ENCODE data around the gene ZNF451.

Gene ZNF451

GRCh38 chr6:57097596-57097995 is 7.6 kb downstream of the ZNF451 start:
- no peak for DNase-seq

- DNase-seq = no peak
Measured at GRCh38 chr6:57102976-57103375, 13.0 kb downstream of the ZNF451 start.

- no peak for DNase-seq
Measured at GRCh38 chr6:57104336-57104735, 14.3 kb downstream of the ZNF451 start.

GRCh38 chr6:57106990-57107389 is 17.0 kb downstream of the ZNF451 start:
- no peak for DNase-seq

GRCh38 chr6:57108691-57109090 is 18.7 kb downstream of the ZNF451 start:
- no peak for DNase-seq

- DNase-seq = no peak
Measured at GRCh38 chr6:57109880-57110279, 19.9 kb downstream of the ZNF451 start.

GRCh38 chr6:57113105-57113504 is 23.1 kb downstream of the ZNF451 start:
- no peak for DNase-seq

- no peak for DNase-seq
Measured at GRCh38 chr6:57116776-57117175, 26.8 kb downstream of the ZNF451 start.

GRCh38 chr6:57117796-57118195 is 27.8 kb downstream of the ZNF451 start:
- no peak for DNase-seq

- DNase-seq = no peak
Measured at GRCh38 chr6:57123111-57123510, 33.1 kb downstream of the ZNF451 start.

- no peak for DNase-seq
Measured at GRCh38 chr6:57127763-57128162, 37.8 kb downstream of the ZNF451 start.

- no peak for DNase-seq
Measured at GRCh38 chr6:57130661-57131177, 40.7 kb downstream of the ZNF451 start.

- no peak for DNase-seq
Measured at GRCh38 chr6:57134954-57135353, 45.0 kb downstream of the ZNF451 start.

GRCh38 chr6:57135885-57136284 is 45.9 kb downstream of the ZNF451 start:
- no peak for DNase-seq

- no peak for DNase-seq
Measured at GRCh38 chr6:57137350-57137749, 47.4 kb downstream of the ZNF451 start.

GRCh38 chr6:57138026-57138425 is 48.0 kb downstream of the ZNF451 start:
- no peak for DNase-seq

GRCh38 chr6:57141451-57142177 is 51.6 kb downstream of the ZNF451 start:
- no peak for DNase-seq

- no peak for DNase-seq
Measured at GRCh38 chr6:57142178-57142525, 52.2 kb downstream of the ZNF451 start.

GRCh38 chr6:57143690-57144089 is 53.7 kb downstream of the ZNF451 start:
- DNase-seq = no peak

- no peak for DNase-seq
Measured at GRCh38 chr6:57147401-57147800, 57.4 kb downstream of the ZNF451 start.

GRCh38 chr6:57147955-57148858 is 58.2 kb downstream of the ZNF451 start:
- DNase-seq = no peak

- no peak for DNase-seq
Measured at GRCh38 chr6:57158658-57159057, 68.7 kb downstream of the ZNF451 start.

- DNase-seq = no peak
Measured at GRCh38 chr6:57159127-57159526, 69.1 kb downstream of the ZNF451 start.

- DNase-seq = no peak
Measured at GRCh38 chr6:57162028-57162427, 72.0 kb downstream of the ZNF451 start.
